Measurements from ENCODE around the gene ZBTB32. TPM values are rescaled to one million over a fixed set of nuclear protein-coding genes. Genes with fewer than 3 reads are reported as not detected.

Gene ZBTB32
- total RNA-seq, 1 experiment from 2014 or later: not detected

GRCh38 chr19:35715981-35716800, 11.8 kb downstream of the ZBTB32 start:
- intact Hi-C loops (cut with micrococcal nuclease; ENCODE audit: unreplicated experiment): loop anchor here (2.0 to 10.0 kb wide), 2 partner anchors 21 to 161 kb away; no protein-coding TSS in a partner anchor
- in situ Hi-C loops (cut with HindIII; ENCODE audit: low pct_unique_long_range_greater_than_20kb, low sequenced_read_pairs): no loop called here
- POLR2A ChIA-PET: no interaction called here
- CTCF ChIA-PET: interaction anchor here (0.6 kb wide), 1 partner anchor 22 kb away, joined by 3 read pairs; no protein-coding TSS in a partner anchor
- Histone ChIP-seq H3K9me3 (ENCODE audit: control insufficient read depth, insufficient read depth, low read depth, low read length) (no peaks in the 10 kb centered on the region), H3K4me3 (ENCODE audit: low read depth in 2 of 2, low read length in 2 of 2) (peak overlapping the region; percentile 73 to 87), H3K27ac (ENCODE audit: low read length) (peak overlapping the region; percentile 89), H3K27me3 (ENCODE audit: control insufficient read depth, insufficient read depth, low read length) (no peaks in the 10 kb centered on the region), H3K4me1 (ENCODE audit: control insufficient read depth, insufficient read depth, low read length) (peaks cover 16% of the 10 kb centered on the region), H3K36me3 (ENCODE audit: control insufficient read depth, insufficient read depth, low read length) (no peaks in the 10 kb centered on the region; the same call in 1 of the 2 replicates)
- peak; percentile 50 for ATAC-seq
- TSS peak; percentile 65 for BruUV-seq (replicated peaks)
- no peak for DNase-seq (ENCODE audit: low read depth, low spot score)
- TF ChIP-seq, protein P1, sequence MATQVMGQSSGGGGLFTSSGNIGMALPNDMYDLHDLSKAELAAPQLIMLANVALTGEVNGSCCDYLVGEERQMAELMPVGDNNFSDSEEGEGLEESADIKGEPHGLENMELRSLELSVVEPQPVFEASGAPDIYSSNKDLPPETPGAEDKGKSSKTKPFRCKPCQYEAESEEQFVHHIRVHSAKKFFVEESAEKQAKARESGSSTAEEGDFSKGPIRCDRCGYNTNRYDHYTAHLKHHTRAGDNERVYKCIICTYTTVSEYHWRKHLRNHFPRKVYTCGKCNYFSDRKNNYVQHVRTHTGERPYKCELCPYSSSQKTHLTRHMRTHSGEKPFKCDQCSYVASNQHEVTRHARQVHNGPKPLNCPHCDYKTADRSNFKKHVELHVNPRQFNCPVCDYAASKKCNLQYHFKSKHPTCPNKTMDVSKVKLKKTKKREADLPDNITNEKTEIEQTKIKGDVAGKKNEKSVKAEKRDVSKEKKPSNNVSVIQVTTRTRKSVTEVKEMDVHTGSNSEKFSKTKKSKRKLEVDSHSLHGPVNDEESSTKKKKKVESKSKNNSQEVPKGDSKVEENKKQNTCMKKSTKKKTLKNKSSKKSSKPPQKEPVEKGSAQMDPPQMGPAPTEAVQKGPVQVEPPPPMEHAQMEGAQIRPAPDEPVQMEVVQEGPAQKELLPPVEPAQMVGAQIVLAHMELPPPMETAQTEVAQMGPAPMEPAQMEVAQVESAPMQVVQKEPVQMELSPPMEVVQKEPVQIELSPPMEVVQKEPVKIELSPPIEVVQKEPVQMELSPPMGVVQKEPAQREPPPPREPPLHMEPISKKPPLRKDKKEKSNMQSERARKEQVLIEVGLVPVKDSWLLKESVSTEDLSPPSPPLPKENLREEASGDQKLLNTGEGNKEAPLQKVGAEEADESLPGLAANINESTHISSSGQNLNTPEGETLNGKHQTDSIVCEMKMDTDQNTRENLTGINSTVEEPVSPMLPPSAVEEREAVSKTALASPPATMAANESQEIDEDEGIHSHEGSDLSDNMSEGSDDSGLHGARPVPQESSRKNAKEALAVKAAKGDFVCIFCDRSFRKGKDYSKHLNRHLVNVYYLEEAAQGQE (IDR thresholded peaks at IDR 0.05; ENCODE audit: insufficient read depth in 1 of 2, low read depth in 2 of 2, low read length in 1 of 2): 0 out of 4 replicates have a peak, but pooled peaks of 1 of the 2 experiments have one; percentile 15
- no peak for TF ChIP-seq POLR2AphosphoS5 (IDR thresholded peaks at IDR 0.05; ENCODE audit: low read depth, low read length)
- TF ChIP-seq SIN3A (IDR thresholded peaks at IDR 0.05; ENCODE audit: borderline replicate concordance, insufficient read depth, low read depth, low read length): no peak
- TF ChIP-seq TCF7L2 (IDR thresholded peaks at IDR 0.05; ENCODE audit: low read depth, low read length): no peak

- Histone ChIP-seq H3K27me3 (ENCODE audit: control insufficient read depth, insufficient read depth, low read length) (no peaks in the 10 kb centered on the region), H3K4me1 (ENCODE audit: control insufficient read depth, insufficient read depth, low read length) (peaks cover 16% of the 10 kb centered on the region), H3K36me3 (ENCODE audit: control insufficient read depth, insufficient read depth, low read length) (peaks cover 4% of the 10 kb centered on the region; the same call in 1 of the 2 replicates), H3K4me3 (ENCODE audit: low read depth in 2 of 2, low read length in 2 of 2) (peak overlapping the region; percentile 73 to 87), H3K27ac (ENCODE audit: low read length) (peak overlapping the region; percentile 89), H3K9me3 (ENCODE audit: control insufficient read depth, insufficient read depth, low read depth, low read length) (no peaks in the 10 kb centered on the region)
- ATAC-seq (peak; percentile 92), DNase-seq (ENCODE audit: low read depth, low spot score) (peak; percentile 77)
- BruUV-seq (replicated peaks): no TSS peak
- in situ Hi-C loops (cut with HindIII; ENCODE audit: low pct_unique_long_range_greater_than_20kb, low sequenced_read_pairs) (no loop called here), intact Hi-C loops (cut with micrococcal nuclease; ENCODE audit: unreplicated experiment) (loop anchor here (2.0 to 10.0 kb wide), 2 partner anchors 22 to 162 kb away; no protein-coding TSS in a partner anchor)
- ChIA-PET CTCF (no interaction called here), POLR2A (no interaction called here)
- TF ChIP-seq TCF7L2 (IDR thresholded peaks at IDR 0.05; ENCODE audit: low read depth, low read length) (no peak), SIN3A (IDR thresholded peaks at IDR 0.05; ENCODE audit: borderline replicate concordance, insufficient read depth, low read depth, low read length) (peak; percentile 89; the same call in 1 of the 2 replicates), POLR2AphosphoS5 (IDR thresholded peaks at IDR 0.05; ENCODE audit: low read depth, low read length) (0 out of 2 replicates have a peak, but pooled peaks have one; percentile 23)
- TF ChIP-seq, protein P1 (IDR thresholded peaks at IDR 0.05; ENCODE audit: insufficient read depth in 1 of 2, low read depth in 2 of 2, low read length in 1 of 2): no peak
- TF ChIP-seq, protein P2, sequence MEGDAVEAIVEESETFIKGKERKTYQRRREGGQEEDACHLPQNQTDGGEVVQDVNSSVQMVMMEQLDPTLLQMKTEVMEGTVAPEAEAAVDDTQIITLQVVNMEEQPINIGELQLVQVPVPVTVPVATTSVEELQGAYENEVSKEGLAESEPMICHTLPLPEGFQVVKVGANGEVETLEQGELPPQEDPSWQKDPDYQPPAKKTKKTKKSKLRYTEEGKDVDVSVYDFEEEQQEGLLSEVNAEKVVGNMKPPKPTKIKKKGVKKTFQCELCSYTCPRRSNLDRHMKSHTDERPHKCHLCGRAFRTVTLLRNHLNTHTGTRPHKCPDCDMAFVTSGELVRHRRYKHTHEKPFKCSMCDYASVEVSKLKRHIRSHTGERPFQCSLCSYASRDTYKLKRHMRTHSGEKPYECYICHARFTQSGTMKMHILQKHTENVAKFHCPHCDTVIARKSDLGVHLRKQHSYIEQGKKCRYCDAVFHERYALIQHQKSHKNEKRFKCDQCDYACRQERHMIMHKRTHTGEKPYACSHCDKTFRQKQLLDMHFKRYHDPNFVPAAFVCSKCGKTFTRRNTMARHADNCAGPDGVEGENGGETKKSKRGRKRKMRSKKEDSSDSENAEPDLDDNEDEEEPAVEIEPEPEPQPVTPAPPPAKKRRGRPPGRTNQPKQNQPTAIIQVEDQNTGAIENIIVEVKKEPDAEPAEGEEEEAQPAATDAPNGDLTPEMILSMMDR (IDR thresholded peaks at IDR 0.05): peak; percentile 100
Observed at GRCh38 chr19:35716801-35717664, 12.7 kb downstream of the ZBTB32 start.
